ENCODE measurements around the gene CBLN2. TPM values are rescaled to one million over a fixed set of nuclear protein-coding genes. Genes with fewer than 3 reads are reported as not detected.

The CBLN2 gene
- total and polyA plus RNA-seq, 11 donors = 0.08 to 3.7 TPM; not detected in 9

DNA sequence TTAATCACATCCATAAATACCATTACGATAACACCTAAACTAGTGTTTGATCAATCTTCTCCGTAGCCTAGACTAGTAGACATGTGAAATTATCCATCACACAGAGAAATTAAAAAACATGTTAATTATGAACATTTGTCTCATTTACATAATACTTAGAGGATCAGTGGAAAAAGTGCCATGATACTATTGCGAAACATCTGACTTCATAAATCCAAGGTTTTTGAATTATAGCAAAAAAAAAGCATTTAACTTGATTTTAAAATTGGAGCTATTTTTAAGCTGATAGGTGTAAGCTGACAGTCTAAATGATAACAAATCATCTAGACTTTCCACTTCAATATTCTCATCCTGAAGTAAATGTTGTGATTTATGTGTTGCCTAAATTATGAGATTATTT lies 51.6 kb downstream of the CBLN2 start:
- 89 to 91% (median 91%) methylated on average over 3 of the region's 3 CpGs for WGBS, 4 donors
- Histone ChIP-seq H3K9me3 (no peaks in the 10 kb centered on the region), H3K4me1 (no peaks in the 10 kb centered on the region), H3K4me3 (no peak overlapping the region), H3K27me3 (no peaks in the 10 kb centered on the region), H3K27ac (no peak overlapping the region), H3K36me3 (no peaks in the 10 kb centered on the region)
- TF ChIP-seq, protein P1, sequence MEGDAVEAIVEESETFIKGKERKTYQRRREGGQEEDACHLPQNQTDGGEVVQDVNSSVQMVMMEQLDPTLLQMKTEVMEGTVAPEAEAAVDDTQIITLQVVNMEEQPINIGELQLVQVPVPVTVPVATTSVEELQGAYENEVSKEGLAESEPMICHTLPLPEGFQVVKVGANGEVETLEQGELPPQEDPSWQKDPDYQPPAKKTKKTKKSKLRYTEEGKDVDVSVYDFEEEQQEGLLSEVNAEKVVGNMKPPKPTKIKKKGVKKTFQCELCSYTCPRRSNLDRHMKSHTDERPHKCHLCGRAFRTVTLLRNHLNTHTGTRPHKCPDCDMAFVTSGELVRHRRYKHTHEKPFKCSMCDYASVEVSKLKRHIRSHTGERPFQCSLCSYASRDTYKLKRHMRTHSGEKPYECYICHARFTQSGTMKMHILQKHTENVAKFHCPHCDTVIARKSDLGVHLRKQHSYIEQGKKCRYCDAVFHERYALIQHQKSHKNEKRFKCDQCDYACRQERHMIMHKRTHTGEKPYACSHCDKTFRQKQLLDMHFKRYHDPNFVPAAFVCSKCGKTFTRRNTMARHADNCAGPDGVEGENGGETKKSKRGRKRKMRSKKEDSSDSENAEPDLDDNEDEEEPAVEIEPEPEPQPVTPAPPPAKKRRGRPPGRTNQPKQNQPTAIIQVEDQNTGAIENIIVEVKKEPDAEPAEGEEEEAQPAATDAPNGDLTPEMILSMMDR (IDR thresholded peaks at IDR 0.05) = no peak
- no peak for TF ChIP-seq POLR2A (IDR thresholded peaks at IDR 0.05)
- intact Hi-C loops (cut with DNase I) = no loop called here
- DNase-seq = no peak
- ATAC-seq = no peak
